HEK293 (cell line): Measurements from ENCODE around the gene TRUB2.

ENCODE experiments used
- CTCF ChIA-PET: fragments of 350-600 bp; formaldehyde crosslinking; extraction: SDS; loops from one replicate; lab custom pipeline; 2021; ENCODE audit warnings: antibody characterized with exemption; lab: Yijun Ruan, JAX
- POLR2A ChIA-PET: fragments of 300-600 bp; formaldehyde crosslinking; extraction: SDS; loops from one replicate; lab custom pipeline; 2020; ENCODE audit warnings: antibody characterized with exemption, inconsistent platforms; lab: Yijun Ruan, JAX
- H3K27ac ChIP-seq: fragments of 200-500 bp; sonication (Bioruptor generic); 2 replicates; pipeline ENCODE4 v1.5.1; 2014; ENCODE audit warnings: low read depth, low read length, control low read depth, inconsistent platforms; ENCODE audit errors: extremely low read depth
- H3K36me3 ChIP-seq, 2 experiments: fragments of 200-500 bp in 1 of 2; sonication (Bioruptor generic) in 1 of 2; 1 replicate in 1 of 2; 2 replicates in 1 of 2; pipeline ENCODE4 v1.5.1; 2014 to 2017; ENCODE audit warnings: inconsistent platforms in 2 of 2, low read length in 2 of 2; ENCODE audit not compliant: control insufficient read depth in 2 of 2, insufficient read depth in 1 of 2
- H3K4me1 ChIP-seq: fragments of 200-500 bp; sonication (Bioruptor generic); 2 replicates; pipeline ENCODE4 v1.5.1; 2014; ENCODE audit warnings: mild to moderate bottlenecking, low read length, inconsistent platforms; ENCODE audit not compliant: control insufficient read depth, insufficient read depth
- H3K4me3 ChIP-seq: 2 replicates; pipeline ENCODE4 v1.5.1; 2011; ENCODE audit warnings: low read depth, mild to moderate bottlenecking, control low read depth, low read length, moderate library complexity
- H3K9me3 ChIP-seq: fragments of 200-500 bp; sonication (Bioruptor generic); 2 replicates; pipeline ENCODE4 v1.5.1; 2014; ENCODE audit warnings: low read depth, low read length, inconsistent platforms; ENCODE audit not compliant: control insufficient read depth, insufficient read depth
- BCL6B ChIP-seq: fragments of 450-650 bp; formaldehyde crosslinking; IDR thresholded peaks from 2 replicates; pipeline ENCODE4 v1.5.1; 2017; ENCODE audit warnings: missing biosample characterization, missing genetic modification characterization
- CTCF ChIP-seq: fragments of 450-650 bp; formaldehyde crosslinking; IDR thresholded peaks from 2 replicates; pipeline ENCODE4 v1.5.1; 2016; ENCODE audit warnings: missing biosample characterization, missing genetic modification characterization
- HOXC10 ChIP-seq: sonication (generic); formaldehyde crosslinking; IDR thresholded peaks from 2 replicates; pipeline ENCODE4 v1.8.1; 2023; ENCODE audit warnings: mild to moderate bottlenecking, missing genetic modification reagents
- INSM2 ChIP-seq: fragments of 450-650 bp; formaldehyde crosslinking; IDR thresholded peaks from 2 replicates; pipeline ENCODE4 v1.5.1; 2016; ENCODE audit warnings: missing biosample characterization, missing genetic modification characterization
- KLF1 ChIP-seq: fragments of 450-650 bp; formaldehyde crosslinking; IDR thresholded peaks from 2 replicates; pipeline ENCODE4 v1.5.1; 2016; ENCODE audit warnings: missing biosample characterization, missing genetic modification characterization
- KLF10 ChIP-seq: fragments of 450-650 bp; IDR thresholded peaks from 2 replicates; pipeline ENCODE4 v1.5.1; 2018; ENCODE audit warnings: missing biosample characterization, mild to moderate bottlenecking, missing genetic modification characterization
- SCRT1 ChIP-seq: fragments of 450-650 bp; formaldehyde crosslinking; IDR thresholded peaks from 2 replicates; pipeline ENCODE4 v1.5.1; 2016; ENCODE audit warnings: missing biosample characterization, missing genetic modification characterization, borderline replicate concordance
- YY1 ChIP-seq: fragments of 450-650 bp; formaldehyde crosslinking; IDR thresholded peaks from 2 replicates; pipeline ENCODE4 v1.5.1; 2018; ENCODE audit warnings: missing biosample characterization, missing genetic modification characterization
- ZBTB44 ChIP-seq: fragments of 450-650 bp; IDR thresholded peaks from 2 replicates; pipeline ENCODE4 v1.5.1; 2018; ENCODE audit warnings: missing biosample characterization, mild to moderate bottlenecking, missing genetic modification characterization
- ZBTB48 ChIP-seq: fragments of 450-650 bp; formaldehyde crosslinking; IDR thresholded peaks from 2 replicates; pipeline ENCODE4 v1.5.1; 2016; ENCODE audit warnings: missing biosample characterization, missing genetic modification characterization
- ZBTB7A ChIP-seq: fragments of 450-650 bp; formaldehyde crosslinking; IDR thresholded peaks from 2 replicates; pipeline ENCODE4 v1.5.1; 2016; ENCODE audit warnings: low read depth, missing biosample characterization, missing genetic modification characterization
- ZFHX2 ChIP-seq: fragments of 450-650 bp; formaldehyde crosslinking; conservative IDR thresholded peaks from 2 replicates; pipeline ENCODE4 v1.5.1; 2016; ENCODE audit warnings: missing biosample characterization, missing genetic modification characterization
- ZNF280C ChIP-seq: fragments of 450-650 bp; formaldehyde crosslinking; IDR thresholded peaks from 2 replicates; pipeline ENCODE4 v1.5.1; 2016; ENCODE audit warnings: missing biosample characterization, missing genetic modification characterization
- ZNF366 ChIP-seq: fragments of 450-650 bp; formaldehyde crosslinking; conservative IDR thresholded peaks from 2 replicates; pipeline ENCODE4 v1.5.1; 2016; ENCODE audit warnings: missing biosample characterization, missing genetic modification characterization
- ZNF391 ChIP-seq: fragments of 450-650 bp; formaldehyde crosslinking; IDR thresholded peaks from 2 replicates; pipeline ENCODE4 v1.5.1; 2016; ENCODE audit warnings: low read depth, missing biosample characterization, missing genetic modification characterization, borderline replicate concordance
- ZNF423 ChIP-seq: fragments of 450-650 bp; formaldehyde crosslinking; IDR thresholded peaks from 2 replicates; pipeline ENCODE4 v1.5.1; 2016; ENCODE audit warnings: missing biosample characterization, missing genetic modification characterization
- ZNF561 ChIP-seq: fragments of 450-650 bp; IDR thresholded peaks from 2 replicates; pipeline ENCODE4 v1.5.1; 2018; ENCODE audit warnings: missing biosample characterization, missing genetic modification characterization, borderline replicate concordance
- ZNF600 ChIP-seq: fragments of 450-650 bp; formaldehyde crosslinking; IDR thresholded peaks from 2 replicates; pipeline ENCODE4 v1.5.1; 2016; ENCODE audit warnings: missing biosample characterization, missing genetic modification characterization
- ZNF621 ChIP-seq: fragments of 450-650 bp; formaldehyde crosslinking; IDR thresholded peaks from 2 replicates; pipeline ENCODE4 v1.5.1; 2017; ENCODE audit warnings: missing biosample characterization, missing genetic modification characterization
- ZNF658 ChIP-seq: fragments of 450-650 bp; formaldehyde crosslinking; IDR thresholded peaks from 2 replicates; pipeline ENCODE4; 2016; ENCODE audit warnings: missing biosample characterization, missing genetic modification characterization

The TRUB2 gene

GRCh38 chr9:128370752-128371629, 48.7 kb upstream of the TRUB2 start, which contains the start of gene URM1 (continued):
- no peak for TF ChIP-seq BCL6B (tag by site-specific recombination)

GRCh38 chr9:128370367-128370751, 48.1 kb upstream of the TRUB2 start:
- H3K36me3 ChIP-seq: peaks cover 0 to 13% of the 10 kb centered on the region in 2 experiments; a peak in 1 of 3 replicates
- no peaks in the 10 kb centered on the region for H3K9me3 ChIP-seq
- ChIA-PET POLR2A (interaction anchor here (1.1 to 3.6 kb wide), 8 partner anchors 9 to 177 kb away, joined by 3 to 33 read pairs (median 8); partner anchors contain the start of genes CERCAM, GOLGA2 and SWI5), CTCF (interaction anchor here (0.7 to 2.9 kb wide), 7 partner anchors 9 to 395 kb away, joined by 3 to 20 read pairs (median 3); no protein-coding TSS in a partner anchor)
- peak overlapping the region; percentile 74 for H3K4me3 ChIP-seq
- peak overlapping the region; percentile 54 for H3K27ac ChIP-seq
- H3K4me1 ChIP-seq: 0 out of 2 replicates have a peak, but pooled peaks cover 3% of the 10 kb centered on the region
- TF ChIP-seq ZBTB48 (peak; percentile 11; the same call in 1 of the 2 replicates), ZNF658 (no peak)

- POLR2A ChIA-PET: interaction anchor here (1.0 kb wide), 1 partner anchor 52 kb away, joined by 4 read pairs; the partner anchor contains the start of gene CERCAM
- TF ChIP-seq SCRT1 (tag by site-specific recombination): no peak
- TF ChIP-seq ZNF423: no peak
- TF ChIP-seq KLF1: no peak
- no peak for TF ChIP-seq ZBTB44 (tag by site-specific recombination)
- no peak for TF ChIP-seq ZFHX2 (tag by site-specific recombination)
- TF ChIP-seq YY1 (tag by site-specific recombination): no peak
- no peak for TF ChIP-seq HOXC10 (CRISPR knock-in tag)
- TF ChIP-seq INSM2 (tag by site-specific recombination): no peak
- no peak for TF ChIP-seq ZNF621
- TF ChIP-seq ZNF561: no peak
- no peak for TF ChIP-seq KLF10 (tag by site-specific recombination)
- TF ChIP-seq ZNF366: no peak
- no peak for TF ChIP-seq ZNF600 (tag by site-specific recombination)
- TF ChIP-seq ZNF391 (tag by site-specific recombination): no peak
- no peak for TF ChIP-seq CTCF (tag by site-specific recombination)
- TF ChIP-seq ZNF280C (tag by site-specific recombination): no peak
- TF ChIP-seq ZBTB7A: no peak
These were observed 46.9 kb upstream of the TRUB2 start for GRCh38 chr9:128369024-128369706.

More at GRCh38 chr9:128369024-128369706, 46.9 kb upstream of the TRUB2 start:
- H3K4me3 ChIP-seq: no peak overlapping the region
- 0 out of 2 replicates have a peak, but pooled peaks cover 3% of the 10 kb centered on the region for H3K4me1 ChIP-seq
- peaks cover 0 to 9% of the 10 kb centered on the region in 2 experiments; a peak in 1 of 3 replicates for H3K36me3 ChIP-seq
- H3K9me3 ChIP-seq: no peaks in the 10 kb centered on the region
- no peak overlapping the region for H3K27ac ChIP-seq
- CTCF ChIA-PET: interaction anchor here (0.5 to 2.3 kb wide), 2 partner anchors 29 to 176 kb away, joined by 3 to 8 read pairs; no protein-coding TSS in a partner anchor
